ENCODE results near the gene TFEB. TPM values are rescaled to one million over a fixed set of nuclear protein-coding genes. Genes with fewer than 3 reads are reported as not detected.
A peak's percentile ranks its signal among the peaks of the same experiment; 100 is the strongest.

Gene TFEB
- total and polyA plus RNA-seq, 2 of the 8 experiments (the other 6 are each of a cell fraction or from before 2014, with no cell fraction given), result 2.3 to 6.7 TPM

GRCh38 chr6:41680182-41680965, 55.0 kb downstream of the TFEB start:
- H3K36me3 ChIP-seq (ENCODE audit: control insufficient read depth in 2 of 4, insufficient read depth in 4 of 4, low read length in 3 of 4), result no peaks in the 10 kb centered on the region
- POLR2A ChIA-PET (ENCODE audit: partially characterized antibody), result interaction anchor here (0.8 to 1.7 kb wide), 5 partner anchors 39 to 309 kb away, joined by 3 read pairs; partner anchors contain the start of gene TOMM6
- no peak overlapping the region; the same call in 1 of the 2 replicates for H2AK5ac ChIP-seq (ENCODE audit: low read depth, low read length)
- H2BK5ac ChIP-seq (ENCODE audit: low read depth, low read length), result peak overlapping the region; percentile 81; the same call in 1 of the 2 replicates
- TF ChIP-seq CHD2 (IDR thresholded peaks at IDR 0.05; ENCODE audit: low read length), result no peak
- no peak for TF ChIP-seq SP2 (IDR thresholded peaks at IDR 0.05; ENCODE audit: low read length)
- 0 out of 2 replicates have a peak, but pooled peaks have one; percentile 8 for TF ChIP-seq YY1 (IDR thresholded peaks at IDR 0.05; ENCODE audit: low read depth, low read length)
- TF ChIP-seq TCF12 (IDR thresholded peaks at IDR 0.05; ENCODE audit: low read depth, low read length), result no peak
- peak; percentile 79 for TF ChIP-seq TEAD4 (IDR thresholded peaks at IDR 0.05; ENCODE audit: low read depth, low read length)
- no peak overlapping the region for H4K91ac ChIP-seq (replicated peaks; ENCODE audit: insufficient read length, low read length)
- H3K14ac ChIP-seq (ENCODE audit: insufficient read length), result no peak overlapping the region
- H3K4me2 ChIP-seq (ENCODE audit: insufficient read depth in 1 of 2, low read depth in 2 of 2, low read length in 2 of 2), result no peak overlapping the region; a peak in 1 of 4 replicates
- H3K27me3 ChIP-seq (replicated peaks in 1 of 4; ENCODE audit: control insufficient read depth in 3 of 4, extremely low read depth in 1 of 4, insufficient read depth in 3 of 4, low read length in 3 of 4), result peaks cover 0 to 12% (median 8%) of the 10 kb centered on the region in 4 experiments; a peak in 6 of 7 replicates
- H3K27ac ChIP-seq (ENCODE audit: low read depth, low read length), result no peak overlapping the region
- H3K4ac ChIP-seq (replicated peaks; ENCODE audit: insufficient read length, low read depth, low read length), result no peak overlapping the region
- H3K79me2 ChIP-seq (ENCODE audit: control insufficient read depth in 1 of 2, insufficient read depth in 2 of 2, low read length in 2 of 2), result no peaks in the 10 kb centered on the region
- H3K79me1 ChIP-seq (ENCODE audit: low read depth, low read length), result no peaks in the 10 kb centered on the region
- 64% methylated on average over 11 of the region's 11 CpGs; no CpG with 5 or more reads in 1 of the 2 experiments for WGBS, 2 experiments (ENCODE audit: extremely low coverage in 1 of 2, insufficient coverage in 1 of 2, insufficient read length in 1 of 2, insufficient replicate concordance in 2 of 2, low coverage in 1 of 2, low lambda C conversion rate in 2 of 2, missing lambda C conversion rate in 1 of 2)
- H2BK12ac ChIP-seq (ENCODE audit: low read depth, low read length), result peak overlapping the region; percentile 84; the same call in 1 of the 2 replicates
- no peak overlapping the region for H2BK120ac ChIP-seq (replicated peaks; ENCODE audit: low read depth, low read length)
- no peaks in the 10 kb centered on the region for H3K9me3 ChIP-seq (ENCODE audit: insufficient read depth in 2 of 2, low read depth in 1 of 2, low read length in 1 of 2)
- peaks cover 0 to 30% (median 15%) of the 10 kb centered on the region in 4 experiments; a peak in 6 of 7 replicates for H3K4me1 ChIP-seq (replicated peaks in 1 of 4; ENCODE audit: control insufficient read depth in 3 of 4, insufficient read depth in 4 of 4, low read length in 3 of 4)
- H4K5ac ChIP-seq (ENCODE audit: insufficient read length, low read depth, low read length), result no peak overlapping the region
- 0 out of 2 replicates have a peak overlapping the region, but pooled peaks have one; percentile 50 for H2BK15ac ChIP-seq (ENCODE audit: low read length)
- H3K23ac ChIP-seq (ENCODE audit: insufficient read length), result no peak overlapping the region
- no peak overlapping the region for H3K9ac ChIP-seq (replicated peaks in 1 of 4; ENCODE audit: extremely low read depth in 1 of 4, low read depth in 3 of 4, low read length in 3 of 4)
- no peaks in the 10 kb centered on the region for H4K20me1 ChIP-seq (replicated peaks in 1 of 2; ENCODE audit: control insufficient read depth in 1 of 2, insufficient read depth in 2 of 2, low read length in 2 of 2)
- peak overlapping the region; percentile 55 for H3K18ac ChIP-seq (ENCODE audit: extremely low read depth, low read length)
- H2AFZ ChIP-seq (ENCODE audit: low read length), result peak overlapping the region; percentile 77; the same call in 1 of the 2 replicates
- H4K8ac ChIP-seq (ENCODE audit: extremely low read depth, insufficient read depth, low read length), result no peak overlapping the region; the same call in none of the 2 replicates
- H3K4me3 ChIP-seq (ENCODE audit: extremely low read depth in 1 of 4, insufficient read depth in 2 of 4, low read depth in 3 of 4, low read length in 4 of 4), result no peak overlapping the region
- FAIRE-seq, result peak; percentile 24
- no peak overlapping the region for H3K56ac ChIP-seq (replicated peaks; ENCODE audit: insufficient read length, low read depth, low read length)
- no peak for DNase-seq (ENCODE audit: low read depth in 1 of 2, low spot score in 2 of 2)
- CTCF ChIA-PET (ENCODE audit: partially characterized antibody), result interaction anchor here (0.7 to 6.4 kb wide), 33 partner anchors 9 to 315 kb away, joined by 3 to 164 read pairs (median 4); partner anchors contain the start of gene MDFI
- H2BK20ac ChIP-seq (ENCODE audit: low read length), result peak overlapping the region; percentile 95
- peaks cover 6% of the 10 kb centered on the region; the same call in 1 of the 2 replicates for H3K23me2 ChIP-seq (ENCODE audit: low read depth, low read length)
